B cell (primary cell): ENCODE data around the gene TINAGL1. TPM values are rescaled to one million over a fixed set of nuclear protein-coding genes. Genes with fewer than 3 reads are reported as not detected.

Experiments used
- ATAC-seq: fragments of 200-7000 bp; cut with Tn5 transposase; one replicate; pipeline ENCODE4 v1.10.0; 2021; ENCODE audit warnings: low read depth, mild to moderate bottlenecking, moderate number of reproducible peaks, moderate library complexity
- CTCF ChIA-PET: fragments of 350-600 bp; sonication (Branson Sonifier 250); formaldehyde crosslinking; loops from one replicate; lab custom pipeline; 2021; ENCODE audit warnings: antibody characterized with exemption, inconsistent platforms; lab: Charles Lee
- POLR2A ChIA-PET: fragments of 350-600 bp; sonication (Branson Sonifier 250); formaldehyde crosslinking; loops from one replicate; lab custom pipeline; 2021; ENCODE audit warnings: antibody characterized with exemption; lab: Charles Lee
- DNase-seq: peaks from one replicate; pipeline ENCODE4 v3.0.0; 2013
- H2AFZ ChIP-seq: 2 replicates; pipeline ENCODE4 v1.6.1; 2012; ENCODE audit warnings: mild to moderate bottlenecking, low read depth, low read length; ENCODE audit not compliant: insufficient read depth, poor library complexity, severe bottlenecking
- H3K27ac ChIP-seq, 2 donors: 1 replicate in 1 of 2; 2 replicates in 1 of 2; pipeline ENCODE4 v1.5.1; 2012 to 2013; ENCODE audit warnings: low read length in 2 of 2, mild to moderate bottlenecking in 2 of 2, moderate library complexity in 1 of 2
- H3K27me3 ChIP-seq, 4 experiments: fragments of 200-600 bp in 1 of 4; sonication (generic) in 1 of 4; replicated peaks in 1 of 4; 1 replicate in 2 of 4; 2 replicates in 2 of 4; pipeline versions ENCODE4 v1.6.1 to v1.7.0; 2013 to 2016; ENCODE audit warnings: low read length in 3 of 4, mild to moderate bottlenecking in 2 of 4, mixed read lengths in 1 of 4, moderate library complexity in 1 of 4; ENCODE audit not compliant: insufficient read depth in 4 of 4, control insufficient read depth in 3 of 4; ENCODE audit errors: control extremely low read depth in 1 of 4
- H3K36me3 ChIP-seq, 2 experiments: replicated peaks in 1 of 2; 1 replicate in 1 of 2; 2 replicates in 1 of 2; pipeline versions ENCODE4 v1.6.1 to v1.7.1; 2013; ENCODE audit warnings: low read length in 1 of 2; ENCODE audit not compliant: insufficient read depth in 2 of 2, control insufficient read depth in 1 of 2; ENCODE audit errors: control extremely low read depth in 1 of 2, extremely low read depth in 1 of 2
- H3K4me1 ChIP-seq, 2 donors: fragments of 200-600 bp in 1 of 2; sonication (generic) in 1 of 2; 1 replicate in 1 of 2; 2 replicates in 1 of 2; pipeline versions ENCODE4 v1.5.1 to v1.6.1; 2013 to 2017; ENCODE audit warnings: low read length in 2 of 2; ENCODE audit not compliant: control insufficient read depth in 2 of 2, insufficient read depth in 2 of 2
- H3K4me2 ChIP-seq: replicated peaks from 2 replicates; pipeline ENCODE3; 2012; ENCODE audit warnings: mild to moderate bottlenecking, low read depth, low read length; ENCODE audit not compliant: poor library complexity, severe bottlenecking
- H3K4me3 ChIP-seq, 5 experiments: fragments of 200-600 bp in 1 of 5; sonication (generic) in 1 of 5; 1 replicate in 3 of 5; 2 replicates in 2 of 5; pipeline versions ENCODE4 v1.5.1 to v1.7.0; 2011 to 2016; ENCODE audit warnings: low read length in 4 of 5, mild to moderate bottlenecking in 4 of 5, low read depth in 2 of 5, control low read depth in 1 of 5, moderate library complexity in 1 of 5; ENCODE audit not compliant: insufficient read depth in 1 of 5; ENCODE audit errors: control extremely low read depth in 1 of 5, extremely low read depth in 1 of 5
- H3K79me2 ChIP-seq: fragments of 200-600 bp; sonication (generic); one replicate; pipeline ENCODE4 v1.6.0; 2016; ENCODE audit warnings: low read length; ENCODE audit not compliant: control insufficient read depth, insufficient read depth
- H3K9ac ChIP-seq: fragments of 200-600 bp; sonication (generic); 2 replicates; pipeline ENCODE4 v1.6.1; 2017; ENCODE audit warnings: mild to moderate bottlenecking, low read length, moderate library complexity
- H3K9me3 ChIP-seq, 3 donors: one replicate each; pipeline versions ENCODE4 v1.6.1 to v1.7.1; 2013; ENCODE audit warnings: low read length in 2 of 3; ENCODE audit not compliant: control insufficient read depth in 2 of 3, insufficient read depth in 1 of 3; ENCODE audit errors: control extremely low read depth in 1 of 3
- H4K20me1 ChIP-seq: 2 replicates; pipeline ENCODE4 v1.6.0; 2012; ENCODE audit warnings: mild to moderate bottlenecking, low read length; ENCODE audit not compliant: insufficient read depth, control insufficient read depth, poor library complexity, severe bottlenecking
- H3K27ac Mint-ChIP-seq: one replicate; pipeline ENCODE4 v1.8.0; 2021; ENCODE audit warnings: mixed read lengths
- H3K27me3 Mint-ChIP-seq: one replicate; pipeline ENCODE4 v1.8.0; 2021; ENCODE audit warnings: mixed read lengths
- H3K4me1 Mint-ChIP-seq: one replicate; pipeline ENCODE4 v1.8.0; 2021; ENCODE audit warnings: mixed read lengths
- H3K4me3 Mint-ChIP-seq: one replicate; pipeline ENCODE4 v1.8.0; 2021; ENCODE audit warnings: mixed read lengths
- H3K9me3 Mint-ChIP-seq: one replicate; pipeline ENCODE4 v1.8.0; 2022; ENCODE audit warnings: mixed read lengths; ENCODE audit not compliant: insufficient read depth
- EZH2 ChIP-seq: IDR thresholded peaks from 2 replicates; pipeline ENCODE4 v1.6.1; 2012; ENCODE audit warnings: borderline replicate concordance, low read depth, mild to moderate bottlenecking, moderate library complexity, low read length; ENCODE audit not compliant: insufficient read depth, poor library complexity, severe bottlenecking
- WGBS: methylation state at CpG from one replicate; pipeline ENCODE4 v1.1.5; 2013; ENCODE audit warnings: missing lambda C conversion rate; ENCODE audit not compliant: insufficient coverage; 5-methylcytosine and 5-hydroxymethylcytosine counted together
- intact Hi-C: fragments of 100-400 bp; cut with micrococcal nuclease; formaldehyde crosslinking; loops from one replicate; pipeline ENCODE4 v1.10.0; 2022
- polyA plus RNA-seq: library from polyadenylated mRNA; depleted of rRNA; stranded (reverse); fragments of >200 nt; gene quantifications from 2 replicates; pipeline ENCODE4 v1.2.3, GENCODE V29; 2012
- total RNA-seq, 2 donors: library from RNA; stranded (reverse); fragments of 120-200 nt in 1 of 2; gene quantifications; 1 replicate in 1 of 2; 2 replicates in 1 of 2; pipeline versions ENCODE4 v1.2.3 to v1.2.4, GENCODE V29; 2013 to 2022
- TF ChIP-seq, protein P1 (sequence below): fragments of 200-600 bp; IDR thresholded peaks from one replicate; pipeline ENCODE4 v1.8.0; 2022; ENCODE audit warnings: antibody characterized with exemption, mild to moderate bottlenecking

TINAGL1 gene
- total and polyA plus RNA-seq, 2 donors (not counting 1 experiment from before 2014, with no cell fraction given): not detected

DNA sequence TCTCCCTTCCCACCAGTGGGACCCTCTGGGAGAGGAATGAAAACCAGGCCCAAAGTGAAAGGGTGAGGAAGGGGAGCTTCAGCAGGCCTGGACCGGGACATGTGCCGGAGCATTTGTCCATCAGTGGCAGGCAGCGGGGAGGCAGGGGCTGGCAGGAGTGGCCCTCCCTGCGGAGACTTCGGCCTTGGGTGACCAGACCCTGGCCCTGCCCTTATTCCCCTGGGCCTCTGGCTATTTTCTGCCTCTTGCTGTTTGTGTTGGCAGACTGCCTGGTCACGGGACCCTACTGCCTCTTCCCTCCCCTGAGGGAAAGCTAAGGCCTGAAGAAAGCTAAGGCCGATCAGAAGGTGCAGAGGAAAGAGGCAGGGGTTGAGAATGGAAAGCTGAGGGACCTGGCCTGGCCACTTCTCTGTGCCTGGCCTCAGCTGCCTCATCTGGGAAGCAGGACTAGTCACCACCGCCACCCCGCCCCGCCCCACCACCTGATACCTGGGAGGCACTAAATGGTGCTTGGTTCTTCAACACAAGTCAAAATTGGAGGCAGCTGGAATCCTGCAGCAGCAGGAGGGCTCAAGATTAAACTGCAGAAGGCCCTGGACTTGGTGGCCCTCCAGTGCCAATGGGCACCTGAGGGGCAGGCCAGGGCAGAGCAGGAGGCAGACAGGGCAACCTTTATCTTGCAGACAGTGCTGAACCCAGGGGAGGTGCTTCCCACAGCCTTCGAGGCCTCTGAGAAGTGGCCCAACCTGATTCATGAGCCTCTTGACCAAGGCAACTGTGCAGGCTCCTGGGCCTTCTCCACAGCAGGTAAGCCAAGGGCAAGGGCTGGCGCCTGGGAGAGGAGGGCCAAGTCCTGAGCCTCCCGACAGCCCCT is 7.9 kb downstream of the TINAGL1 start:
- no peak for ATAC-seq
- no peak overlapping the region for H3K4me3 Mint-ChIP-seq
- no peaks in the 10 kb centered on the region for H4K20me1 ChIP-seq
- H3K27me3 Mint-ChIP-seq: peaks cover 12% of the 10 kb centered on the region
- no peaks in the 10 kb centered on the region for H3K36me3 ChIP-seq
- H3K27me3 ChIP-seq: peaks cover 0 to 16% (median 1%) of the 10 kb centered on the region in 4 experiments
- TF ChIP-seq, protein P1, sequence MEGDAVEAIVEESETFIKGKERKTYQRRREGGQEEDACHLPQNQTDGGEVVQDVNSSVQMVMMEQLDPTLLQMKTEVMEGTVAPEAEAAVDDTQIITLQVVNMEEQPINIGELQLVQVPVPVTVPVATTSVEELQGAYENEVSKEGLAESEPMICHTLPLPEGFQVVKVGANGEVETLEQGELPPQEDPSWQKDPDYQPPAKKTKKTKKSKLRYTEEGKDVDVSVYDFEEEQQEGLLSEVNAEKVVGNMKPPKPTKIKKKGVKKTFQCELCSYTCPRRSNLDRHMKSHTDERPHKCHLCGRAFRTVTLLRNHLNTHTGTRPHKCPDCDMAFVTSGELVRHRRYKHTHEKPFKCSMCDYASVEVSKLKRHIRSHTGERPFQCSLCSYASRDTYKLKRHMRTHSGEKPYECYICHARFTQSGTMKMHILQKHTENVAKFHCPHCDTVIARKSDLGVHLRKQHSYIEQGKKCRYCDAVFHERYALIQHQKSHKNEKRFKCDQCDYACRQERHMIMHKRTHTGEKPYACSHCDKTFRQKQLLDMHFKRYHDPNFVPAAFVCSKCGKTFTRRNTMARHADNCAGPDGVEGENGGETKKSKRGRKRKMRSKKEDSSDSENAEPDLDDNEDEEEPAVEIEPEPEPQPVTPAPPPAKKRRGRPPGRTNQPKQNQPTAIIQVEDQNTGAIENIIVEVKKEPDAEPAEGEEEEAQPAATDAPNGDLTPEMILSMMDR: no peak
- TF ChIP-seq EZH2: no peak
- peaks cover 9% of the 10 kb centered on the region for H3K4me1 Mint-ChIP-seq
- no peak overlapping the region for H3K4me2 ChIP-seq
- 89% methylated on average over 11 of the region's 13 CpGs for WGBS
- no peaks in the 10 kb centered on the region for H3K9me3 Mint-ChIP-seq
- no peak overlapping the region for H3K27ac Mint-ChIP-seq
- no peak overlapping the region for H2AFZ ChIP-seq
- ChIA-PET POLR2A (no interaction called here), CTCF (interaction anchor here (0.6 kb wide), 1 partner anchor 380 kb away, joined by 3 read pairs; no protein-coding TSS in a partner anchor)
- intact Hi-C loops: no loop called here
- no peak for DNase-seq
- no peaks in the 10 kb centered on the region for H3K79me2 ChIP-seq
- no peak overlapping the region for H3K4me3 ChIP-seq
- no peaks in the 10 kb centered on the region for H3K9me3 ChIP-seq
- H3K27ac ChIP-seq: no peak overlapping the region
- peaks cover 0 to 4% of the 10 kb centered on the region in 2 donors for H3K4me1 ChIP-seq
- H3K9ac ChIP-seq: no peak overlapping the region
